KOPT-K1 (cell line): Measurements from ENCODE around the gene GPX4.
A peak's percentile ranks its signal among the peaks of the same experiment; 100 is the strongest.
"Not testable (repeated sequence)": the region's sequence is repeated elsewhere in the genome, so short reads cannot be mapped to it uniquely, and the experiment has no call there.

Source experiments
- H3K27ac ChIP-seq: fragments of 200-600 bp; sonication (generic); 2 replicates; pipeline ENCODE4 v1.5.1; 2016; ENCODE audit warnings: antibody characterized with exemption, mild to moderate bottlenecking, low read depth, low read length; ENCODE audit not compliant: poor library complexity, severe bottlenecking
- H3K36me3 ChIP-seq: fragments of 200-600 bp; sonication (generic); 2 replicates; pipeline ENCODE4 v1.5.1; 2017; ENCODE audit warnings: antibody characterized with exemption, mild to moderate bottlenecking, low read length, moderate library complexity; ENCODE audit not compliant: insufficient read depth
- H3K9me3 ChIP-seq: fragments of 200-600 bp; sonication (generic); 2 replicates; pipeline ENCODE4 v1.5.1; 2017; ENCODE audit warnings: antibody characterized with exemption, low read length, mild to moderate bottlenecking; ENCODE audit not compliant: insufficient read depth, poor library complexity, severe bottlenecking

The GPX4 gene

DNA sequence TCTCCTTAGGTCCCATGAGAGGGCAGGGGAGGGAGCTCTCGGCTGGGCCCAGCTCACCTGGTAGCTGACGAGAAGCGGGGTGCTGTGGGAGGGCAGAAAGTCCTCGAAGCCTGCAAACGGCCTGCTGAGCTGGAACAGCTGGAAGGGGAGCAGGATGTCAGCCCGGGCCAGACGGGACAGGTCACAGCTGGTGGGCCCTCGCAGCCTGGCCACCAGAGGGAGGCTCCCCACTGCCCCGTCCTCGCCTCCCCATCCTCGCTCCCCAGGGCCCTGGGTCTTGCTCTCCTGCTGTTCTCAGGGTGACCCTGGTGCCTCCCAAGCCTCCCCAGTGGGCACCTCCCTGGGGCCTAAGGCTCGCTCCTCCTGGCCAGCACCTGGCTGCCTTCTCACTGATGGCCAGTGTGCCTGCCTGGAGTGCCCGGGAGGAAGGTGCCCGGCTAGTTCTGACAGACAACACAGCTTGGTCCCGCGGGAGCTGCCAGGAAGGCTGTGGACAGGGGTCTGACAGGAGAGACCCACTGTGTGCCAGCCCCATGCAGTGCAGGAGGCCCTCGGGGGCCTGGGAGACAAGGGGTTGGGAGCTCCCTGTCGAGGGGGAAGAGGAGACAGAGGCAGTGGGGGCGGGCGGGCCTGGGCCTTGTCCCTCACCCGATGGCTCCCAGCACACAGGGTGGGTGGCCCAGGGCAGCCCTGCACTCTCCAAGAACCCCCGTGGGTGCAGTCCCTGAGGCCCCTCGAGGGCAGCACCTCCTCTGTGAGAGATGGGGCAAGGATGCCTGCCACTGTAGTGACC is 20.3 kb downstream of the GPX4 start:
- Histone ChIP-seq H3K27ac (no peak overlapping the region), H3K36me3 (peaks cover 69% of the 10 kb centered on the region), H3K9me3 (no peaks in the 10 kb centered on the region)

DNA sequence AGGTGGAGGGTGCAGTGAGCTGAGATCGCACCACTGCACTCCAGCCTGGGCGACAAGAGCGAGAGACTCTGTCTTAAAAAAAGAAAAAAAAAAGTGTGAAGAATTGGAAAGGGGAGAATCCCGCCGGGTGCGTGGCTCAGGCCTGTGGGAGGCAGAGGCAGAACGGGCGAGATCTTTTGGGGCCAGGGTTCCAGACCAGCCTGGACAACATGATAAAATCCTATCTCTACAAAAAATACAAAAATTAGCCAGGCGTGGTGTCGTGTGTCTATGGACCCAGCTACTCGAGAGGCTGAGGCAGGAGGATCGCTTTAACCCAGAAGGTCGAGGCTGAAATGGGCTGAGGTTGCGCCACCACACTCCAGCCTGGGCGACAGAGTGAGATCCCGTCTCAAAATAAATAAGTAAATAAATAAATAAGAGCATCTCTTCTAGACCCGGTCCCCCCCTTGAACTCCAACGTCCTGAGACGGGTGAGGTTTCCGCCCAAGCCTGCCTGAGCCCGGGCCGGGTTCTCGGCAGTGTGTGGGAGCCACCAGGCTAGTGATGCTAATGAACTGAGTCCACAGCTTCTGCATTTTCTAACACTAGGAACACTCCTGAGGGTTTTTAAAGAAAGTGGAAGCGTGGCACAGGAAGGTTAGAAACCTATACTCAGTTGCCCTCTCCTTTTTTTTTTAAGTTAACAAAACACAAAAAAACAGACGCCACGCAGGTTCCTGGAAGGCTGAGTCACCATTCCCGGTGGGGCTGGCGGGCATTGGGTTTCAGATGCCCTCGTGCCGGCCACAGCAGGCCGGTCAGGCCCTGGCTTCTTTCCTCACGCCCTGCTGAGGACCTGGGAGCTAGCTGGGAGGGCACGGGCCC is 22.0 kb downstream of the GPX4 start:
- H3K27ac ChIP-seq, result no peak overlapping the region
- peaks cover 51% of the 10 kb centered on the region for H3K36me3 ChIP-seq
- no peaks in the 10 kb centered on the region for H3K9me3 ChIP-seq

GRCh38 chr19:1126984-1127760 is 23.4 kb downstream of the GPX4 start:
- Histone ChIP-seq H3K9me3 (no peaks in the 10 kb centered on the region), H3K36me3 (peaks cover 40% of the 10 kb centered on the region), H3K27ac (no peak overlapping the region)

- Histone ChIP-seq H3K36me3 (peaks cover 31% of the 10 kb centered on the region), H3K27ac (no peak overlapping the region), H3K9me3 (no peaks in the 10 kb centered on the region)
These were observed 24.3 kb downstream of the GPX4 start for GRCh38 chr19:1128106-1128505.

- peaks cover 22% of the 10 kb centered on the region for H3K36me3 ChIP-seq
- H3K9me3 ChIP-seq, H3K27ac ChIP-seq: not testable (repeated sequence)
These were observed 25.3 kb downstream of the GPX4 start for GRCh38 chr19:1129084-1129483.

- Histone ChIP-seq H3K36me3 (peaks cover 17% of the 10 kb centered on the region), H3K9me3 (no peaks in the 10 kb centered on the region), H3K27ac (no peak overlapping the region)
These were observed 25.7 kb downstream of the GPX4 start for GRCh38 chr19:1129535-1129934.

DNA sequence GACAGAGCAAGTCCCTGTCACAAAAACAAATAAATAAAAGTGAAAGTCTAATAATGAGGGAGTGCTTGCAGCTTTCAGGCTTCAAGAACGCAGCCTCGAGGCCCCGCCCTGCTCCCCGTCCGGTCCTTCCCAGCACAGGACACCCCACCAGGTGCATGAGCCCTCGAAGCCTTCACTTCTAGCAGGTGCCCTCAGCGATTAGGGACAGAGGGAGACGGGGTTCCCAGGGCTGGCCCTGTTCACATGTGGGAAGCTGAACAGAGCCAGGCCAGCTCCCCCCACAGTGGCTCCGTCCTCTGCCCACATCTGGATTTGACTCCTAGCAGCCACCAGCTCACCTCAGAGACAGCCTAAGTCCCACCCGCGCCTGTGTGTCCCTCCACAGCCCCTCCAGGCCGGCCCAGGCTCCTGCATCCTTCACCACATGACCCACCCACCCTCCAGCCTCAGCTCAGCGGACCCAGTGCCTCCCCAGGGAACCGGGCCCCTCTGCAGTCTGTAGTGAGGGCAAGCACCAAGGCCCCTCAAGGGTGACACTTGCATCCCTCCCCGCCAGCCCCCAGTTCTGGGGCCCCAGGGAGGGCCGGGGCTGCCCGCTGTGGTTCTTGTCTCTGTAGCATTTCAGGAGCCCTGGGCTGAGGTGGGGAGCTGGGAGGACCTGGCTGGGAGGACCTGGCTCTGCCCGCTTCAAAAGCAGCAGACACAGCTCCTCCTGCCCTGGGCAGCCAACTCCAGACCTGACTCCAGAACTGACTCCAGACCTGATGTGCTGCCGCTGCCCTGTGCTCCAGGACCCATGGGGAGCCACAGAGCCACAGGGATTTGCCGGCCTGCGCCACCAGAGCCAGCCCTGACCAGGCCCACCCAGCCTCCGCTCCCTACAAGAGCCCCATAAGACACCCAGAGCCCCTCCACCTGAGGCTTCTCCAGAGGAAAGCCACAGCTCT is 27.2 kb downstream of the GPX4 start:
- Histone ChIP-seq H3K27ac (peak overlapping the region; percentile 71), H3K36me3 (peaks cover 12% of the 10 kb centered on the region), H3K9me3 (no peaks in the 10 kb centered on the region)

DNA sequence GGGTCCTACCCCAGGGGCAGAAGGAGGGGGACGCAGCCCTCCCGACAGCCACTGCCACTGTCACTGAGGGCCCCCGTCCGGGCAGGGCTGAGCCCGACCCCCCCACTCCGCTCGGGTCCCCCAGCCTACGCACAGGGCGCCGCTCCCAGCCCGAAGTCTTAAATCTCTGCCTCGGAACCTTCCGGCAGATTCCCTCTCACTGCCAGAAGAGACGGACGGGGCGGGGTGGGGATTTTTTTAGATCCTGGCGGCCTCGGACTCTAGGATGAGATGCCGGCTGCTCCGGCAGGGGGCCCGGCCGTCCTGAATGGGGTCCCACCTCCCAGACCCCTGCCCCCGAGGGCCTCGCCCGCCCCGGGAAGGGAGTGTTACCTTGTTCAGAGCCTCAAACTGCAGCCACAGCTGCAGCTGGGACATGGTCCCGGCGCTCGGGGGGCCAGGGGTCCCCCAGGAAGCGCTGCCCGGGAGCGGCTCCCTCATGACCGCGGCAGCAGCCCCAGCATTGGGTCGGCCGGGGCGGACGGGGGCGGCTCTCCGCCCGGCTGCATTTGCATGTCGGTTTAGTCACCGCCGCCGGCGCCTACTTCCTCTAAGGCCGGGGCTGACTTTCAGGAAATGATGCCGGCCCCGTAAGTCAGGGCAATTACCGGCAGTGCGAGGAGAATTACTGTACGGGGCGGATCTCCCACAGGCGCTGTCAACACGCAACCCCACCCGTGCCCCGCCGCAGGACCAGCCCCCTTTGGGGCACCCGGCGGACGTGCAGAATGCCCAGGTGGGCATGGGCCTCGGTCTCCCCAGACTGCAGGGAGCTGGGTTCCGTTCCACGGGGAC is 28.1 kb downstream of the GPX4 start:
- Histone ChIP-seq H3K36me3 (peaks cover 7% of the 10 kb centered on the region), H3K27ac (peak overlapping the region; percentile 71), H3K9me3 (no peaks in the 10 kb centered on the region)

DNA sequence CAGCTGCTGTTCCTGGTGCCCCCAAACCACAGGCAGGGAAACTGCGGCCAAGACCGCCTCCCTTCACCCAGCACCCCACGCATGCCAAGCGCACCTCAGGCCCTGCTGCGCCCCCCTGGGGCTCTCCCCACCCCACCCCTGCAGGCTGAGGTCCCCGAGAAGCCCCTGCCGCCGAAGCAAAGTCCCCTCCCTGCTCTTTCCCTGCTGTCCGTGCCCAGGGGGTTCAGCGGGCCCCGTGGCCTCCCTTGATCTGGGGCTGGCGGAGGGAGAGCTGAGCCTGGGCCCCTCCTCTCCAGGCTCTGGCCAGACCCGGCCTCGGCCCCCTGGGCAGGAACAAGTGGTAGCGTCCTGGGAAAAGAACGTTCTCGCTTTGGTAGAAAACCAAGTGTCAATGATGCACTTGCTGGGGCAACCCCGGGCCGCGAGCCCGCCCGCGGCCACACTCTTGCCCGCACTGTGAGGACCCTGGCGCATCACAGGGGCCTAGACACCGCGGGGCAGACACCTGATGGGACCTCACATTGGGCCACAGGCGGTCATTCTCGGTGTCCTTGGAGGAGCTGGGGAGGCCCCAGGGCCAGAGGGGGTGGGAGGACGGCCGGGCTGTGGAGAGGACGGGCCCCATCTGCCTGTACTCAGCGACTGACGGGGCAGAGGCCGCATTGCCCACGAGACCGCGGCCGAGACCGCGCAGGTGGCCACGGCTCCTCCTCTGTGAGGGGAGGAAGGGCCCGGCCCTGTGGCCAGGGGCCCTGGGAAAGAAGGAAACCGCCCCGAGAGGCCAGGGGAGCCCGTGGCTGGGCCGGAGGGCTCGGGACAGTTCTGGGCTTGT is 29.0 kb downstream of the GPX4 start:
- H3K36me3 ChIP-seq, result no peaks in the 10 kb centered on the region; the same call in 1 of the 2 replicates
- H3K9me3 ChIP-seq, result no peaks in the 10 kb centered on the region
- H3K27ac ChIP-seq, result peak overlapping the region; percentile 71

- Histone ChIP-seq H3K9me3 (no peaks in the 10 kb centered on the region), H3K27ac (no peak overlapping the region), H3K36me3 (no peaks in the 10 kb centered on the region; the same call in 1 of the 2 replicates)
These were observed 29.7 kb downstream of the GPX4 start for GRCh38 chr19:1133471-1133929.

GRCh38 chr19:1134431-1134830 is 30.6 kb downstream of the GPX4 start:
- H3K36me3 ChIP-seq, result no peaks in the 10 kb centered on the region; the same call in 1 of the 2 replicates
- H3K9me3 ChIP-seq, result no peaks in the 10 kb centered on the region
- no peak overlapping the region for H3K27ac ChIP-seq

- Histone ChIP-seq H3K27ac (peak overlapping the region; percentile 9), H3K9me3 (no peaks in the 10 kb centered on the region), H3K36me3 (no peaks in the 10 kb centered on the region; the same call in 1 of the 2 replicates)
These were observed 31.7 kb downstream of the GPX4 start for GRCh38 chr19:1135454-1135853.

GRCh38 chr19:1136201-1136600 is 32.4 kb downstream of the GPX4 start:
- Histone ChIP-seq H3K36me3 (no peaks in the 10 kb centered on the region; the same call in 1 of the 2 replicates), H3K9me3 (no peaks in the 10 kb centered on the region), H3K27ac (no peak overlapping the region)
